ENCODE measurements around the gene PPP1R16B. TPM values are rescaled to one million over a fixed set of nuclear protein-coding genes. Genes with fewer than 3 reads are reported as not detected.

Gene PPP1R16B
- total RNA-seq, 6 experiments from 2014 or later: 0.62 to 4.0 (median 2.3) TPM

DNA sequence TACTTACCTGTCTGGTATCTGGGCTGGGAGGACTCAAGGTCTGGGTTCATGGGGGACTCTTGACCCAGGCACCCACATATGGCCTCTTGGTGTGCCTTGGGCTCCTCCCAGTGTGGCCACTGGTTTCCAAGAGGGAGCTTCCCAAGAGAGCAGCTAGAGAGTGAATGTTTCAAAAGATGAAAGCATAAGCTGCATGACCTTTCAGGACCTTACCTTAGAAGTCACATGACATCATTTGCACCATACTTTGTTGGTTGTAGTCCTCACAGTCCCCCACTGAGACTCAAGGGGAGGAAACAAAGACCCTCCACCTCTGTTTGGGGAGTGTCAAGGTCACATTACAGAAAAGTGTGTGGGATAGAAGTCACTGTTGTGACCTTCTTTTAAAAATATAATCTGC lies 43.3 kb upstream of the PPP1R16B start:
- DNase-seq (no peak), ATAC-seq (no peak)
- TF ChIP-seq CTCF (IDR thresholded peaks at IDR 0.05) (no peak), POLR2A (IDR thresholded peaks at IDR 0.05) (no peak)
- Histone ChIP-seq H3K4me3 (no peak overlapping the region), H3K36me3 (peaks cover 0 to 39% (median 14%) of the 10 kb centered on the region in 4 donors), H3K27ac (no peak overlapping the region), H3K27me3 (no peaks in the 10 kb centered on the region), H3K4me1 (peaks cover 0 to 16% (median 8%) of the 10 kb centered on the region in 4 donors), H3K9me3 (no peaks in the 10 kb centered on the region)
- intact Hi-C loops (cut with DNase I): no loop called here

- intact Hi-C loops (cut with DNase I): no loop called here
- Histone ChIP-seq H3K36me3 (peaks cover 0 to 41% (median 9%) of the 10 kb centered on the region in 4 donors), H3K4me3 (no peak overlapping the region), H3K27me3 (no peaks in the 10 kb centered on the region), H3K9me3 (no peaks in the 10 kb centered on the region), H3K4me1 (peaks cover 0 to 16% (median 8%) of the 10 kb centered on the region in 4 donors), H3K27ac (no peak overlapping the region)
- ATAC-seq (no peak), DNase-seq (no peak)
- TF ChIP-seq CTCF (IDR thresholded peaks at IDR 0.05) (no peak), POLR2A (IDR thresholded peaks at IDR 0.05) (no peak)
- 64% methylated on average over 1 of the region's 1 CpG for WGBS (ENCODE audit: insufficient coverage, low coverage, low lambda C conversion rate, missing lambda C conversion rate)
Measured at GRCh38 chr20:38763616-38764015, 41.9 kb upstream of the PPP1R16B start.

DNA sequence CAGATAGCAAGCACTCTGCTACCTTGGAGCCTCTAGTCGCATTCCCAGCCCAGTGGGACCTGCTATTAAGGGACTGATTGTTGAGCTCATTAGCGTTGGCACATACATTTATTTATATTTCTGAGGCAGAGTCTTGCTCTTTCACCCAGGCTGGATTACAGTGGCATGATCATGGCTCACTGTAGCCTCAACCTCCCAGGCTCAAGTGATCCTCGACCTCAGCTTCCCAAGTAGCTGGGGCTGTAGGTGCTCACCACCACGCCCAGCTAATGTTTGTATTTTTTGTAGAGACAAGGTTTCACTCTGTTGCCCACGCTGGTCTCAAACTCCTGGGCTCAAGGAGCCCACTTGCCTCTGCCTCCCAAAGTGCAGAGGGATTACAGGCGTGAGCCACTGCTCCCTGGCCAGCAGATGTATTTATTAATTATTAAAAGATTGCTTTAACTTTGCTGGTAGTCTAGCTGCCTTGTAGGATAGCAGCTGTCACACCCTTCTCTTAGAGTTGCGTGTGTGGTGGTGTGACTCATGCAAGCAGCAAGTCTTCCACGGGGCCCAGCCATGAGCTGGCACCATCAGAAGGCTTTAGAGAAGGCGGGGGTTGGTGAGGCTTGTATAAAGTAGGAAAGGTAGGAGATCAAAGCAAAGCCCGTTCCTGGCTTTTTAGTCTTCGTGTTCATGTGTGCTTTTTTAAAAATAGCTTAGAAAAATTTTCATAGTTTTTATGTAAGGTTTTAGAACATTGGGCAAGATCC lies 40.8 kb upstream of the PPP1R16B start:
- H3K27me3 ChIP-seq: no peaks in the 10 kb centered on the region
- intact Hi-C loops (cut with DNase I): no loop called here
- DNase-seq: peak in 1 of 3 donors; percentile 54
- peaks cover 0 to 50% (median 5%) of the 10 kb centered on the region in 4 donors for H3K36me3 ChIP-seq
- ATAC-seq: peak; percentile 33 to 95 (median 52)
- TF ChIP-seq CTCF (IDR thresholded peaks at IDR 0.05): no peak
- TF ChIP-seq POLR2A (IDR thresholded peaks at IDR 0.05): no peak
- WGBS (ENCODE audit: insufficient coverage, low coverage, low lambda C conversion rate, missing lambda C conversion rate): 72% methylated on average over 9 of the region's 11 CpGs
- H3K9me3 ChIP-seq: no peaks in the 10 kb centered on the region
- H3K4me3 ChIP-seq: no peak overlapping the region
- H3K4me1 ChIP-seq: peaks cover 0 to 16% (median 8%) of the 10 kb centered on the region in 4 donors
- no peak overlapping the region for H3K27ac ChIP-seq

DNA sequence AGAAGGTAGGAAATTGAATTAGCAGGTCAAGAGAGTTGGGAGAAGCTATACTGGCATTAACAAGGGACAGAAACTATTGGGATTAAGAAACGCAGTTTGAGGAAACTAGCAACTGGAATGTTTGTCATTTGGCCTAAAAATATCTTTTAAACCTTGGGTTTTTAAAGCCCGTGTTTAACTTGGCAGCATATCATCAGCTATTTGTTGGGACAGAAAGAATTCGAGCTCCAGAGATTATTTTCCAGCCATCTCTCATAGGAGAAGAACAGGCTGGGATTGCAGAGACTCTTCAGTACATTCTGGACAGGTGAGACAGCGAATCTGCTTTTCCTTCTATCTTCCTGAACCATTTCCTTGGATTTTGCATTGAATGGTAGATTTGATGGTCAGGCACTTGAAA lies 39.4 kb upstream of the PPP1R16B start:
- peaks cover 0 to 38% (median 5%) of the 10 kb centered on the region in 4 donors for H3K36me3 ChIP-seq
- ATAC-seq: peak; percentile 49 to 71 (median 64)
- DNase-seq: no peak
- H3K9me3 ChIP-seq: no peaks in the 10 kb centered on the region
- peak overlapping the region in 1 of 3 donors; percentile 72 for H3K27ac ChIP-seq
- WGBS (ENCODE audit: insufficient coverage, low coverage, low lambda C conversion rate, missing lambda C conversion rate): 35% methylated on average over 3 of the region's 4 CpGs
- intact Hi-C loops (cut with DNase I): no loop called here
- no peak for TF ChIP-seq CTCF (IDR thresholded peaks at IDR 0.05)
- TF ChIP-seq POLR2A (IDR thresholded peaks at IDR 0.05): no peak
- H3K4me1 ChIP-seq: peaks cover 0 to 16% (median 8%) of the 10 kb centered on the region in 4 donors
- H3K4me3 ChIP-seq: no peak overlapping the region
- no peaks in the 10 kb centered on the region for H3K27me3 ChIP-seq

All from right lobe of liver (tissue), 6 donors.